ENCODE results near the gene SNRNP200.

GRCh38 chr2:96296925-96297324 lies 8.4 kb downstream of the SNRNP200 start:
- TF ChIP-seq POLR2AphosphoS5 (IDR thresholded peaks at IDR 0.05; ENCODE audit: low read depth, low read length) (no peak), POLR2A (IDR thresholded peaks at IDR 0.05; ENCODE audit: low read depth, low read length) (no peak)

All from GM12891 (cell line).